Activated B cell treated with CpG ODN at 0.5 μM for 24 hours (primary cell): ENCODE measurements around the gene INPP5A. TPM values are rescaled to one million over a fixed set of nuclear protein-coding genes. Genes with fewer than 3 reads are reported as not detected.

Experiments used
- ATAC-seq: fragments of 200-7000 bp; cut with Tn5 transposase; one replicate; pipeline ENCODE4 v1.10.0; 2021; ENCODE audit warnings: low read depth, mild to moderate bottlenecking, moderate library complexity
- CTCF ChIA-PET: fragments of 350-600 bp; sonication (Branson Sonifier 250); formaldehyde crosslinking; loops from one replicate; lab custom pipeline; 2021; ENCODE audit warnings: antibody characterized with exemption; lab: Charles Lee
- POLR2A ChIA-PET: fragments of 350-600 bp; sonication (Branson Sonifier 250); formaldehyde crosslinking; loops from one replicate; lab custom pipeline; 2021; ENCODE audit warnings: antibody characterized with exemption; lab: Charles Lee
- DNase-seq: peaks from one replicate; pipeline ENCODE4 v3.0.0; 2022
- H3K27ac Mint-ChIP-seq: one replicate; pipeline ENCODE4 v1.8.0; 2020; ENCODE audit warnings: mixed read lengths
- H3K27me3 Mint-ChIP-seq: one replicate; pipeline ENCODE4 v1.8.0; 2021; ENCODE audit warnings: mixed read lengths
- H3K36me3 Mint-ChIP-seq: one replicate; pipeline ENCODE4 v1.8.0; 2021; ENCODE audit warnings: low read depth, mixed read lengths
- H3K4me1 Mint-ChIP-seq: one replicate; pipeline ENCODE4 v1.8.0; 2021; ENCODE audit warnings: mixed read lengths
- H3K4me3 Mint-ChIP-seq: one replicate; pipeline ENCODE4 v1.8.0; 2020; ENCODE audit warnings: mild to moderate bottlenecking, mixed read lengths
- H3K9me3 Mint-ChIP-seq: one replicate; pipeline ENCODE4 v1.8.0; 2020; ENCODE audit warnings: mixed read lengths
- CTCF ChIP-seq: fragments of 200-600 bp; IDR thresholded peaks from one replicate; pipeline ENCODE4 v1.8.0; 2022; ENCODE audit warnings: antibody characterized with exemption, mild to moderate bottlenecking
- intact Hi-C: fragments of 100-400 bp; cut with micrococcal nuclease; formaldehyde crosslinking; loops from one replicate; pipeline ENCODE4 v1.15.1; 2024
- total RNA-seq: library from RNA; stranded (reverse); gene quantifications from 2 replicates; pipeline ENCODE4 v1.2.3, GENCODE V29; 2022

The INPP5A gene
- total RNA-seq, 1 donor from 2014 or later: 24.9 TPM

GRCh38 chr10:132524443-132525285 lies 12.9 kb upstream of the INPP5A start:
- H3K4me1 Mint-ChIP-seq: no peaks in the 10 kb centered on the region
- ChIA-PET POLR2A (no interaction called here), CTCF (interaction anchor here (1.1 kb wide), 1 partner anchor 128 kb away, joined by 3 read pairs; the partner anchor contains the start of gene PWWP2B)

GRCh38 chr10:132526676-132527075 lies 10.9 kb upstream of the INPP5A start:
- H3K27ac Mint-ChIP-seq: no peak overlapping the region
- CTCF ChIA-PET: interaction anchor here (1.3 kb wide), 1 partner anchor 45 kb away, joined by 3 read pairs; no protein-coding TSS in a partner anchor

More at GRCh38 chr10:132524443-132525285, 12.9 kb upstream of the INPP5A start:
- DNase-seq (peak; percentile 8), ATAC-seq (no peak)
- intact Hi-C loops: no loop called here
- Mint-ChIP-seq H3K36me3 (no peaks in the 10 kb centered on the region), H3K27me3 (peaks cover 6% of the 10 kb centered on the region), H3K27ac (no peak overlapping the region), H3K4me3 (no peak overlapping the region), H3K9me3 (no peaks in the 10 kb centered on the region)
- no peak for TF ChIP-seq CTCF

GRCh38 chr10:132527339-132528063 lies 10.1 kb upstream of the INPP5A start:
- ChIA-PET CTCF (interaction anchor here (1.3 kb wide), 1 partner anchor 44 kb away, joined by 3 read pairs; no protein-coding TSS in a partner anchor), POLR2A (interaction anchor here (1.1 kb wide), 1 partner anchor 12 kb away, joined by 5 read pairs; no protein-coding TSS in a partner anchor)
- DNase-seq: no peak
- Mint-ChIP-seq H3K36me3 (peaks cover 2% of the 10 kb centered on the region), H3K4me3 (no peak overlapping the region), H3K9me3 (peaks cover 8% of the 10 kb centered on the region), H3K27ac (no peak overlapping the region), H3K27me3 (peaks cover 6% of the 10 kb centered on the region), H3K4me1 (no peaks in the 10 kb centered on the region)
- ATAC-seq: no peak
- intact Hi-C loops: no loop called here
- no peak for TF ChIP-seq CTCF

More at GRCh38 chr10:132526676-132527075, 10.9 kb upstream of the INPP5A start:
- peaks cover 6% of the 10 kb centered on the region for H3K27me3 Mint-ChIP-seq
- H3K4me1 Mint-ChIP-seq: no peaks in the 10 kb centered on the region
- no peak for TF ChIP-seq CTCF
- POLR2A ChIA-PET: interaction anchor here (0.7 to 1.1 kb wide), 3 partner anchors 12 to 631 kb away, joined by 3 to 9 read pairs (median 5); no protein-coding TSS in a partner anchor
- DNase-seq (no peak), ATAC-seq (no peak)
- H3K36me3 Mint-ChIP-seq: no peaks in the 10 kb centered on the region
- H3K4me3 Mint-ChIP-seq: no peak overlapping the region
- peaks cover 6% of the 10 kb centered on the region for H3K9me3 Mint-ChIP-seq
- intact Hi-C loops: no loop called here

- ChIA-PET POLR2A (no interaction called here), CTCF (no interaction called here)
- Mint-ChIP-seq H3K27me3 (peaks cover 6% of the 10 kb centered on the region), H3K4me1 (no peaks in the 10 kb centered on the region), H3K36me3 (peaks cover 3% of the 10 kb centered on the region), H3K4me3 (no peak overlapping the region), H3K27ac (no peak overlapping the region), H3K9me3 (peaks cover 8% of the 10 kb centered on the region)
- intact Hi-C loops: no loop called here
- no peak for TF ChIP-seq CTCF
- DNase-seq (no peak), ATAC-seq (no peak)
Observed at GRCh38 chr10:132528064-132528691, 9.4 kb upstream of the INPP5A start.
